ENCODE data around the gene NIPAL3.

DNA sequence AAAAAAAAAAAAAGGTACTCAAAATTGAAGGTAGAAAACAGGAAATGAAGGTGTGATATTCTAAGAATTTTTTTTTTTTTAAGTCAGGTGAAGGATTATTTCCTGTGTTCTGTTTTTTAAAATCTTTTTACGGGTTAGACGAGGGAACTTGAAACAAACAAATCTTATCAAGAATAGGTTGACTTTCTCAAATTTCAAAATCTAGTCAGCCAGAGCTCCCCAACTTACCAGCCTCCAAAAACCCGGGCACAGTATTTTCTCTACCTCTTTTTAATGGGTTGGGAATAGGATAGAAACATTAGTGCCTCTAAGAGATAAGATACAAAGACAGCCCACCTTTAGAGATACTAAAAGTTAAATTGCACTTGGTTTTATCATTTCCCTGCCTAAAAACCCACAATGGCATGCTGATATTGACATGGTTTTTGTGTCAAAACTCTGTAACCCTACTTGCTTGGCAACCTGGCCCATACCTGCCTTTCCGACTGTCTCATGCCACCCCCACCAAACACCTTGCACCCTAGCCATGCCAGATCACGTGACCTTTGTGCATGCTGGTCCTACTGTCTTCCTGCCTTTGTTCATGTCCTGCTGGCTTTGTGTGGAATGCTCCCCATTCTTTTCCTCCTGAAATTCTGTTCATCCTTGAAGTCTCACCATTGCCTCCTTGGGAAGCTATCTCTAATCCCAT lies 91.2 kb downstream of the NIPAL3 start:
- TF ChIP-seq POLR2A (IDR thresholded peaks at IDR 0.05; ENCODE audit: low read depth, low read length), result no peak
- no peak for TF ChIP-seq POLR2AphosphoS5 (IDR thresholded peaks at IDR 0.05; ENCODE audit: low read depth, low read length)
